Measurements from ENCODE around the gene SH3RF3. TPM values are rescaled to one million over a fixed set of nuclear protein-coding genes. Genes with fewer than 3 reads are reported as not detected.

SH3RF3 gene
- total RNA-seq, 1 donor from 2014 or later, result 10.8 TPM

DNA sequence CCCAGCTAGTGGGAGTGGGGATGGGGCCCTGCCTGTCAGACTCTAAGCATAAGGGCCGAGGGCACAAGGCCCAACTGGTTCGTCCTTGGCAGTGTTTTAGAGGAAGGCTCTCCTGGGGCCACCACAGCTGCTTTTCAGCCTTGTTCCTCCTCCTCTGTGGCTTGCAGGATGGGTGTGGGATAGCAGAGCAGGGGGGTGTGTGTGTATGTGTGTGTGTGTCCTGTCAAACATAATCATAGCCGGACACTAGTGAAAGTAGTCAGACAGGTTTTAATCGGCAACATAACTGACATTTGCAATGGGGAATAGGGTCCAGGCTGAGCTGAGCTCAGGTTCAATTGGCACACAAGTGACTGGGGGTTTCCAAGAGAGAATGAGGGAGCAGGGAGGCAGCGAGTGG lies 370.6 kb downstream of the SH3RF3 start:
- no peaks in the 10 kb centered on the region for H3K27me3 ChIP-seq
- DNase-seq (ENCODE audit: extremely low spot score in 2 of 2), result no peak
- no peak overlapping the region for H3K4me3 ChIP-seq
- TF ChIP-seq, protein P1, sequence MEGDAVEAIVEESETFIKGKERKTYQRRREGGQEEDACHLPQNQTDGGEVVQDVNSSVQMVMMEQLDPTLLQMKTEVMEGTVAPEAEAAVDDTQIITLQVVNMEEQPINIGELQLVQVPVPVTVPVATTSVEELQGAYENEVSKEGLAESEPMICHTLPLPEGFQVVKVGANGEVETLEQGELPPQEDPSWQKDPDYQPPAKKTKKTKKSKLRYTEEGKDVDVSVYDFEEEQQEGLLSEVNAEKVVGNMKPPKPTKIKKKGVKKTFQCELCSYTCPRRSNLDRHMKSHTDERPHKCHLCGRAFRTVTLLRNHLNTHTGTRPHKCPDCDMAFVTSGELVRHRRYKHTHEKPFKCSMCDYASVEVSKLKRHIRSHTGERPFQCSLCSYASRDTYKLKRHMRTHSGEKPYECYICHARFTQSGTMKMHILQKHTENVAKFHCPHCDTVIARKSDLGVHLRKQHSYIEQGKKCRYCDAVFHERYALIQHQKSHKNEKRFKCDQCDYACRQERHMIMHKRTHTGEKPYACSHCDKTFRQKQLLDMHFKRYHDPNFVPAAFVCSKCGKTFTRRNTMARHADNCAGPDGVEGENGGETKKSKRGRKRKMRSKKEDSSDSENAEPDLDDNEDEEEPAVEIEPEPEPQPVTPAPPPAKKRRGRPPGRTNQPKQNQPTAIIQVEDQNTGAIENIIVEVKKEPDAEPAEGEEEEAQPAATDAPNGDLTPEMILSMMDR (IDR thresholded peaks at IDR 0.05), result no peak
- no peak for TF ChIP-seq POLR2A (IDR thresholded peaks at IDR 0.05)
- TF ChIP-seq POLR2AphosphoS5 (IDR thresholded peaks at IDR 0.05; ENCODE audit: insufficient read depth in 1 of 2, low read depth in 1 of 2), result no peak
- no peaks in the 10 kb centered on the region for H3K9me3 ChIP-seq
- intact Hi-C loops (cut with DNase I), result no loop called here
- H3K4me1 ChIP-seq, result peaks cover 12% of the 10 kb centered on the region
- H3K36me3 ChIP-seq, result no peaks in the 10 kb centered on the region
- H3K27ac ChIP-seq, result no peak overlapping the region

DNA sequence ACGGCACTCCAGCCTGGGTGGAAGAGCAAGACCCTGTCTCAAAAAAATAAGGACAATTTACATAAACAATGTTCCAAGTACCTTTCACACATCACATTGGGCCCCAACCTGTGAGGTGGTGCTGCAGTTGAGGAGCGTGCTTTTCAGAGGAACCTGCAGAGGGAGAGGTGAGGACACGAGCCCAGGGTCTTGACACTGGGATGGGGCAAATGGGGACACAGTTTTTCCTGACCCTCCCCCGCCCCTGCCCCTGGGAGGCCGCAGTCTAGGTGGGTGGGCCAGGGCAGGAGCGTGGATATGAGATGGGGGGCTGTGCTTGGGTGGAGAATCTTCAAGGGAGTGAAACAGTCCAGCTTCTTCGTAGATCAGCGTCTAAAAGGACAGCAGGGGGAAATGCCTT lies 371.9 kb downstream of the SH3RF3 start:
- Histone ChIP-seq H3K27me3 (no peaks in the 10 kb centered on the region), H3K4me1 (peaks cover 9% of the 10 kb centered on the region), H3K9me3 (no peaks in the 10 kb centered on the region), H3K4me3 (no peak overlapping the region), H3K36me3 (no peaks in the 10 kb centered on the region), H3K27ac (no peak overlapping the region)
- intact Hi-C loops (cut with DNase I), result loop anchor here (5.0 to 10.0 kb wide), 2 partner anchors 246 to 1454 kb away; no protein-coding TSS in a partner anchor
- no peak for TF ChIP-seq POLR2A (IDR thresholded peaks at IDR 0.05)
- TF ChIP-seq, protein P1 (IDR thresholded peaks at IDR 0.05), result no peak
- DNase-seq (ENCODE audit: extremely low spot score in 2 of 2), result no peak

DNA sequence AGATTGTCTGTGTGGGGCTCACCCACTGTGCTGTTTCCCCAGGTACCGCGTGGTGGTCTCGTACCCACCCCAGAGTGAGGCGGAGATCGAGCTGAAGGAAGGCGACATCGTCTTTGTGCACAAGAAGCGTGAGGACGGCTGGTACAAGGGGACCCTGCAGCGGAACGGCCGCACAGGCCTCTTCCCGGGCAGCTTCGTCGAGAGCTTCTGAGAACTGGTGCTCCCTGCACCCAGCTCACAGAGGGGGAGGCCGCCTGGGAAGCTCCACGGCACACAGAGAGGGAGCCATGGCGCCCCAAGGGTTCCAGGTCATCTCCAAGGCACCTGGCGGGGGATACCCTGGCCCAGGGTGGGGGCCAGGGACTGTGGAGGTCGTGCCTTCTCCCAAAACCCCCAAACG lies 372.5 kb downstream of the SH3RF3 start:
- Histone ChIP-seq H3K9me3 (no peaks in the 10 kb centered on the region), H3K27me3 (no peaks in the 10 kb centered on the region), H3K27ac (no peak overlapping the region), H3K4me1 (peaks cover 9% of the 10 kb centered on the region), H3K36me3 (no peaks in the 10 kb centered on the region), H3K4me3 (no peak overlapping the region)
- DNase-seq (ENCODE audit: extremely low spot score in 2 of 2), result no peak
- no peak for TF ChIP-seq POLR2AphosphoS5 (IDR thresholded peaks at IDR 0.05; ENCODE audit: insufficient read depth in 1 of 2, low read depth in 1 of 2)
- no peak for TF ChIP-seq POLR2A (IDR thresholded peaks at IDR 0.05)
- TF ChIP-seq, protein P1 (IDR thresholded peaks at IDR 0.05), result no peak
- intact Hi-C loops (cut with DNase I), result loop anchor here (5.0 to 10.0 kb wide), 2 partner anchors 247 to 1454 kb away; no protein-coding TSS in a partner anchor

DNA sequence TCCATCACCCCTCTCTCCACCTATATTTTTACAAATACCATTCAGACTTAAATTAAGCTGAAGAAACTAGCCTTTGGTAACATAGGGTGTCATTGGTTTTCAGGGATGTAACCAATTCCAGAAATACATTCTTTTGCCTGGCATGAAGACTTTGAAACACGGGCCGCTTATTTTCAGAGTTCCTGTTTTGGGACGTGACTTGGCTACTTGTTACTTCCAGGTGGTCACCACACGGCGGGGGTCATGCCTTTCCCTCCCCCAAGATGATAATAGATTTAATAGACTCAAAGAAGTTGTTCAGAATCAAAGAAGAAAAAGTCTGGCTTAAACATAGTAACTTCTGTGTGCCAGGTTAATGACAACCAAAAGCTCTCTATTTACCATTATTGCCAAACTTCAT lies 374.2 kb downstream of the SH3RF3 start:
- Histone ChIP-seq H3K4me1 (no peaks in the 10 kb centered on the region), H3K4me3 (no peak overlapping the region), H3K27me3 (no peaks in the 10 kb centered on the region), H3K36me3 (no peaks in the 10 kb centered on the region), H3K27ac (no peak overlapping the region), H3K9me3 (no peaks in the 10 kb centered on the region)
- DNase-seq (ENCODE audit: extremely low spot score in 2 of 2), result no peak
- intact Hi-C loops (cut with DNase I), result loop anchor here (5.0 to 10.0 kb wide), 2 partner anchors 248 to 1456 kb away; no protein-coding TSS in a partner anchor
- TF ChIP-seq, protein P1 (IDR thresholded peaks at IDR 0.05), result no peak
- no peak for TF ChIP-seq POLR2AphosphoS5 (IDR thresholded peaks at IDR 0.05; ENCODE audit: insufficient read depth in 1 of 2, low read depth in 1 of 2)
- no peak for TF ChIP-seq POLR2A (IDR thresholded peaks at IDR 0.05)

DNA sequence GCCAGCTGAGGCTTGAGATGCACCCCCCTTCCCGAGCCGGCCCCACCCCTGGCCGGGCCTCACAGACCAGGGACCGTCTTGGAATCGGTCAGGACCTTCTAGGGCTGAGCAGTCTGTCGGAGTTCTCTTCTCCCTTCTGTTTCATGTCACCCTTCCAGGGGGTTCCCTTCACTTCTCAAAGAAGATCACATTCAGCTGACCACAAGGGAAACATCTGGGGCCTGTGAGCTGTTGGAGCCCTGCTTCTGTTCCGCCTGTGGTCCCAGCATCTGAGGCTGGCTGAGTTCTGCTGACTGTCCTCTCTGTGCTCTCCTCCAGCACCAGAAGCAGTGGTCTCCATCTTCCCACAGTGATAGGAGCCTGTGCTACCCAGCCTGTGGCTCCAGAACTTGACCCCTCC lies 378.2 kb downstream of the SH3RF3 start:
- Histone ChIP-seq H3K27ac (no peak overlapping the region), H3K9me3 (no peaks in the 10 kb centered on the region), H3K4me3 (no peak overlapping the region), H3K36me3 (no peaks in the 10 kb centered on the region), H3K4me1 (peaks cover 8% of the 10 kb centered on the region), H3K27me3 (no peaks in the 10 kb centered on the region)
- TF ChIP-seq, protein P1 (IDR thresholded peaks at IDR 0.05), result no peak
- TF ChIP-seq POLR2AphosphoS5 (IDR thresholded peaks at IDR 0.05; ENCODE audit: insufficient read depth in 1 of 2, low read depth in 1 of 2) (no peak), POLR2A (IDR thresholded peaks at IDR 0.05) (no peak)
- intact Hi-C loops (cut with DNase I), result loop anchor here (10.0 kb wide), 1 partner anchor 252 kb away; no protein-coding TSS in a partner anchor
- no peak for DNase-seq (ENCODE audit: extremely low spot score in 2 of 2)

All from vagina (tissue), 2 donors.